GM18502 (cell line): Measurements from ENCODE around the gene CDA.

Experiments used
- ATAC-seq: cut with Tn5 transposase; IDR thresholded peaks from one replicate; pipeline ENCODE4 v1.9.1; 2021; ENCODE audit warnings: mild to moderate bottlenecking; ENCODE audit not compliant: unreplicated experiment, poor library complexity

CDA gene

GRCh38 chr1:20588634-20589225, at the start of gene CDA:
CDA (plus strand) TSS chr1:20589097; CDS start chr1:20589130, 33 bp downstream.
- no peak for ATAC-seq

GRCh38 chr1:20540281-20540680, 48.6 kb upstream of the CDA start:
- no peak for ATAC-seq

GRCh38 chr1:20546637-20547036, 42.3 kb upstream of the CDA start:
- ATAC-seq, result no peak

- ATAC-seq, result no peak
Measured at GRCh38 chr1:20551161-20551560, 37.7 kb upstream of the CDA start.

- ATAC-seq, result no peak
Measured at GRCh38 chr1:20551945-20552727, 36.8 kb upstream of the CDA start, which contains the start of gene FAM43B. FAM43B (plus strand) TSS chr1:20552573; CDS start chr1:20552974, 401 bp downstream.

GRCh38 chr1:20552728-20553445, 36.0 kb upstream of the CDA start:
- no peak for ATAC-seq

- ATAC-seq, result no peak
Measured at GRCh38 chr1:20555025-20555757, 33.7 kb upstream of the CDA start.

- no peak for ATAC-seq
Measured at GRCh38 chr1:20555758-20556120, 33.2 kb upstream of the CDA start.

GRCh38 chr1:20558191-20558590, 30.7 kb upstream of the CDA start:
- no peak for ATAC-seq

GRCh38 chr1:20560966-20561365, 27.9 kb upstream of the CDA start:
- no peak for ATAC-seq

GRCh38 chr1:20565234-20565633, 23.7 kb upstream of the CDA start:
- no peak for ATAC-seq

- no peak for ATAC-seq
Measured at GRCh38 chr1:20569523-20570098, 19.3 kb upstream of the CDA start.

GRCh38 chr1:20571427-20571826, 17.5 kb upstream of the CDA start:
- no peak for ATAC-seq

GRCh38 chr1:20573987-20574386, 14.9 kb upstream of the CDA start:
- no peak for ATAC-seq

GRCh38 chr1:20574686-20575540, 14.0 kb upstream of the CDA start:
- ATAC-seq, result no peak

- no peak for ATAC-seq
Measured at GRCh38 chr1:20575541-20576336, 13.2 kb upstream of the CDA start.

- ATAC-seq, result no peak
Measured at GRCh38 chr1:20578062-20578461, 10.8 kb upstream of the CDA start.

- ATAC-seq, result no peak
Measured at GRCh38 chr1:20578721-20579395, 10.0 kb upstream of the CDA start.
